ENCODE results near the gene CASK.

The CASK gene

DNA sequence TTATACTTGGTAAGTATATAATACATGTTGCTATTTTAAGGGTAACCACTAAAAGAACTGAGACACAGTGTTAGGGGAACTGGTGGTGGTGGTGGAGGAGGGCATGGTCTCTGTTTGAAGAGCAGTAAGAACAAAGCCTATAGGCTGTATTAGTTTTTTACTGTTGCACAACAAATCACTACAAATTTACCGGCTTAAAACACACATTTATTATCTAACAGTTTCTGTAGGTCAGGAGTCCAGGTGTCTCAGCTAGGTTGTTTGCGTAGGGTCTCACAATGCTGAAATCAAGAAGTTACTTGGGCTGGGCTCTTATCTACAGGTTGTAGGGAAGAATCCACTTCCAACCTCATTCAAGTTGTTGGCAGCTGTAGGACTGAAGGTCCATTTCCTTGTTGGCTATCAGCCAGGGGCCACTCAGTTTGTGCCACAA lies 52.6 kb downstream of the CASK start:
- H3K4me3 ChIP-seq (replicated peaks; ENCODE audit: low read depth, low read length) = no peak overlapping the region
- TF ChIP-seq, protein P1, sequence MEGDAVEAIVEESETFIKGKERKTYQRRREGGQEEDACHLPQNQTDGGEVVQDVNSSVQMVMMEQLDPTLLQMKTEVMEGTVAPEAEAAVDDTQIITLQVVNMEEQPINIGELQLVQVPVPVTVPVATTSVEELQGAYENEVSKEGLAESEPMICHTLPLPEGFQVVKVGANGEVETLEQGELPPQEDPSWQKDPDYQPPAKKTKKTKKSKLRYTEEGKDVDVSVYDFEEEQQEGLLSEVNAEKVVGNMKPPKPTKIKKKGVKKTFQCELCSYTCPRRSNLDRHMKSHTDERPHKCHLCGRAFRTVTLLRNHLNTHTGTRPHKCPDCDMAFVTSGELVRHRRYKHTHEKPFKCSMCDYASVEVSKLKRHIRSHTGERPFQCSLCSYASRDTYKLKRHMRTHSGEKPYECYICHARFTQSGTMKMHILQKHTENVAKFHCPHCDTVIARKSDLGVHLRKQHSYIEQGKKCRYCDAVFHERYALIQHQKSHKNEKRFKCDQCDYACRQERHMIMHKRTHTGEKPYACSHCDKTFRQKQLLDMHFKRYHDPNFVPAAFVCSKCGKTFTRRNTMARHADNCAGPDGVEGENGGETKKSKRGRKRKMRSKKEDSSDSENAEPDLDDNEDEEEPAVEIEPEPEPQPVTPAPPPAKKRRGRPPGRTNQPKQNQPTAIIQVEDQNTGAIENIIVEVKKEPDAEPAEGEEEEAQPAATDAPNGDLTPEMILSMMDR (IDR thresholded peaks at IDR 0.05; ENCODE audit: low read length, missing control alignments) = no peak
- no peak for DNase-seq (ENCODE audit: low read depth)

DNA sequence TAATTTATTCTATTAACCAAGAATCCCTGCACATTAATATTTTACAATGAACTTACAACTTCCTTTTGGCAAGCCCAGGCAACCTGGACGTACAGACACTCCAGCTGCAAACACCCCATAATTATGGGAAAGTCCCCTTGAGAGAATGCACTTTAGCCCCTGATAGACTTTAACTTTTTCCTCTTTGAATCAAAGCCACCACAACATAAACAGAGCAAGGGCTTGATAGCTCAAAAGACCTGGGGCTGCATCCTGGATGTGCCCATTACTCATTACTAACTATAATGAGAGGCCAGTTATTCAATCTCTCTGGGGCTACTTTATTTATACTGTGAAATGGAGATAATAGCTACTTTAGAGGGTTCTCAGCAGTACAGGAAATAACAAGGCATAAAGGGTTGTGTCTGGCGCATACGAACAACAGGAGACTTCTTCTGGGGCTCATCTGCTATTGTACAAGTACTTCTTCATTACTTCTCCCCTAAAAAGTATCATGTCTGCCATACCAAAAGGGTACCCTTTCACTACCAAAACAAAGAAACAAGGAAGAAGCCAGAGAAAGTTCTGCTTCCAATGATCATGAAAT lies 54.9 kb downstream of the CASK start:
- no peak overlapping the region for H3K4me3 ChIP-seq (replicated peaks; ENCODE audit: low read depth, low read length)
- TF ChIP-seq, protein P1 (IDR thresholded peaks at IDR 0.05; ENCODE audit: low read length, missing control alignments) = no peak
- DNase-seq (ENCODE audit: low read depth) = no peak

DNA sequence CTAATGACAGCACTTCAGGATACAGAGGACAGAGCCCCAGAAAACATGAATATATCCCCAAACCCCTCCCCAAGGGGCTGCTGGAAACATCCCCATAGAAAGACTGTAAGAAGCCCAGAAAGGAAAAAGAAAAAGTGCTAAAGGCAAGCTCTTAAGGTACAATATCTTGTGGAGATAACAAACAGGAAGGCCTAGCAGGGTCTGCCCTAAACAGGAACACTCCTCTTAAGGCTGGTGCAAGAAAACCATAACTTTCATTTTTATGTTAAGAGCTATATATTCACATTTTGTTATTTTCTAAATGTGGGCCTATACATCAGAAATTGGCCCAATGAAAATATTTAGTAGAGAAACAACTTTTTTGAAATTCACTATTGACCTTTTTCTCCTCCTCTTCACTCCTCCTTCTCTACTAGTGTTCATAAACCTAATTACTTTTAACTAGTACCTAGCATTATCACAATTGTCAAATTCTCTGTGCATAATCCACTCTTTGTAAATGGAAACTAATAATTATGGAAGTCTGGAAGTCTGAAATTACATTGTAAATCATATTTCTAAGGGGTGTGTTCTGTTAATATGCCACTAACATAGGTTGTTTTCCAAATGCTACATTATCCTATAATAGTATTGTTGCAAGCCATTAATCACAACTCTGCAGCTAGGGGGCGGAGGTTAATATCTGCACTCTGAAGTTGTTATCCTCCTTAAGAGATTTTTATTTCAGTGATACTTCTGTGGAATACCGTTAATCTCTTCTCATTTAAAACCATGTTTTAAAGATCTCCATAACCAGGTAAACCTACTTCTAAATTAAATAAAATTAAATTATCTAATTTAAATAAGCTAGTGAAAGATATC lies 59.8 kb downstream of the CASK start:
- no peak overlapping the region for H3K4me3 ChIP-seq (replicated peaks; ENCODE audit: low read depth, low read length)
- no peak for DNase-seq (ENCODE audit: low read depth)
- TF ChIP-seq, protein P1 (IDR thresholded peaks at IDR 0.05; ENCODE audit: low read length, missing control alignments) = no peak

DNA sequence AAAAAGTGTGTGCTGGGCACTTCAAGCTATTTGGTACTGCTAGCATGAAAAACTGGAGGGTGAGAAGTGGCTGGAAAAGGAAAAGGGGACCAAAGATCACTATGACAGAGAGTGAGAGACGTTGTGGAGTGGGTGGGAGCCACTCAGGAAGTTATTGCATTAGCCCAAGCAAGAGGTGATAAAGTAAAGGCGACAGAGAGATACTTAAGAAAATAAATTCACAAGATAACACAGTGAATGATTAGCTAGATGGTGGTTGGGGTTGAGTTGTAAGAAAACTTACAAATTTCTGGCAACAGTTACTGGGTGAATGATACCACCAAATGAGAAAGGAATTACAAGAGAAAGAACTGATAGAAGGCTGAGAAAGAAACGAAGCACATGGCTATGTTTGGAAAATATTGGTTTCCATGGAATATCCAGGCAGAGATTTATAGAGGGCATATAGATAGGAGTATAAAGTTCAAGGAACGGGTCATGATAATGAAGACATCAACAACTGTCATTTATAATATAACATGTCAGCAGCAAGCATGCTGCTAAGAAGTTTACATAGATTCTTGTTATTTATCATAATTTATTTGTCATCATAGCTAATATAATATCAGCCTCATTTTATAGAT lies 60.7 kb downstream of the CASK start:
- no peak for DNase-seq (ENCODE audit: low read depth)
- TF ChIP-seq, protein P1 (IDR thresholded peaks at IDR 0.05; ENCODE audit: low read length, missing control alignments) = no peak
- H3K4me3 ChIP-seq (replicated peaks; ENCODE audit: low read depth, low read length) = no peak overlapping the region

DNA sequence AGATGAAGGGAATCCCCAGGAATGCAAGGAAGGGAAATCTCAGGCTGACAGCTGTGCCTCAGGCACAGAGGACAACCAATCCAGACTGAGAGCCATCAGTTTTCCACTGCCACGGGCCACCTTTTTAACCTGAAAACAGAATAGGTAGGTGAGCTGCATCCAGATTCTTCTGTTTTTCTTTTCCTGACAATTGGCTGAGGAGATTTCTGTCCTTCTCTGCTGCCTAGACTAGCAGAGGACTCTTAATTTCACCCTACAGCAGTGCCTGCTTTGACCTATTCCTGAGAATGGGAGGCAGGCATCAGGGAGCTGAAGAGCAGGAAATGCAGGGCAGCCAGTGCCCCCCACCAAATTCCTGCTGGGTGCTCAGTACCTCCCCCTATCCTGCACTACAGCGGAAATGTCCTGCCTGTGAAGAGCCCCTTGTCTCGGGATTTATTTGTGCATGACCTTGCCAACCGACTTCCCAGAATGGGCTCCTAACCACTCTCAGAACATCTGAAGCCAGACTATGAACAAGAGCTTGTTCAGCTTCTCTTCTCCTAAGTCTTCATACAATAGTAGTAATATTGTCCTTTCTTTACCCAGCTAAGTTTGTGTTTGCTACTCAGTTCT lies 65.1 kb downstream of the CASK start:
- H3K4me3 ChIP-seq (replicated peaks; ENCODE audit: low read depth, low read length) = no peak overlapping the region
- TF ChIP-seq, protein P1 (IDR thresholded peaks at IDR 0.05; ENCODE audit: low read length, missing control alignments) = no peak
- DNase-seq (ENCODE audit: low read depth) = no peak

DNA sequence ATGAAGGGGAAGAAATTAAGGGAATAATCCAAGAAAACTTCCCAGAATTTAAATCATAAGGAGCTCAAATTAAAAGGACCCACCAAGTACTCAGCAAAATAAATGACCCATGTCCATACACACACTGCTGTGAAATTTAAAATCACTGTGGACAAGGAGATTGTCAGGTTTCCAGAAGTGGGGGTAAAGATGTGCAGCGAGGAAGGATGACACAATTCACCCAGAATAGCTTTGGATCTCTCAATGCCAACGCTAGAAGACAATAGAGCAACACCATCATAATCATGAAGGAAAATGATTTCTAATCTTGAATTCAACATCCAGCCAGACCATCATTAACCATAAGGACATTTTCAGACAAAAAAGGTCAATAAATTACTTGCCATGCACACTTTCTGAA lies 65.7 kb downstream of the CASK start:
- DNase-seq (ENCODE audit: low read depth) = no peak
- TF ChIP-seq, protein P1 (IDR thresholded peaks at IDR 0.05; ENCODE audit: low read length, missing control alignments) = no peak

More for the DNA sequence above, 65.7 kb downstream of the CASK start:
- H3K4me3 ChIP-seq (replicated peaks; ENCODE audit: low read depth, low read length) = no peak overlapping the region
